Retina (tissue), 1 donor: ENCODE results near the gene AFTPH.
A peak's percentile ranks its signal among the peaks of the same experiment; 100 is the strongest.

Source experiments
- DNase-seq: peaks from one replicate; pipeline ENCODE4 v3.0.0-alpha.2; 2016

The AFTPH gene, protein sequence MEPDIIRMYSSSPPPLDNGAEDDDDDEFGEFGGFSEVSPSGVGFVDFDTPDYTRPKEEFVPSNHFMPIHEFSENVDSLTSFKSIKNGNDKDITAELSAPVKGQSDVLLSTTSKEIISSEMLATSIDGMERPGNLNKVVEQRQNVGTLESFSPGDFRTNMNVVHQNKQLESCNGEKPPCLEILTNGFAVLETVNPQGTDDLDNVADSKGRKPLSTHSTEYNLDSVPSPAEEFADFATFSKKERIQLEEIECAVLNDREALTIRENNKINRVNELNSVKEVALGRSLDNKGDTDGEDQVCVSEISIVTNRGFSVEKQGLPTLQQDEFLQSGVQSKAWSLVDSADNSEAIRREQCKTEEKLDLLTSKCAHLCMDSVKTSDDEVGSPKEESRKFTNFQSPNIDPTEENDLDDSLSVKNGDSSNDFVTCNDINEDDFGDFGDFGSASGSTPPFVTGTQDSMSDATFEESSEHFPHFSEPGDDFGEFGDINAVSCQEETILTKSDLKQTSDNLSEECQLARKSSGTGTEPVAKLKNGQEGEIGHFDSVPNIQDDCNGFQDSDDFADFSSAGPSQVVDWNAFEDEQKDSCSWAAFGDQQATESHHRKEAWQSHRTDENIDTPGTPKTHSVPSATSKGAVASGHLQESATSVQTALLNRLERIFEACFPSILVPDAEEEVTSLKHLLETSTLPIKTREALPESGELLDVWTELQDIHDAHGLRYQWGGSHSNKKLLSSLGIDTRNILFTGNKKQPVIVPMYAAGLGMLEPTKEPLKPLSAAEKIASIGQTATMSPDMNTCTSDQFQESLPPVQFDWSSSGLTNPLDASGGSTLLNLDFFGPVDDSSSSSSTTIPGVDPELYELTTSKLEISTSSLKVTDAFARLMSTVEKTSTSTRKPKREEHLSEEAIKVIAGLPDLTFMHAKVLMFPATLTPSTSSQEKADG

DNA sequence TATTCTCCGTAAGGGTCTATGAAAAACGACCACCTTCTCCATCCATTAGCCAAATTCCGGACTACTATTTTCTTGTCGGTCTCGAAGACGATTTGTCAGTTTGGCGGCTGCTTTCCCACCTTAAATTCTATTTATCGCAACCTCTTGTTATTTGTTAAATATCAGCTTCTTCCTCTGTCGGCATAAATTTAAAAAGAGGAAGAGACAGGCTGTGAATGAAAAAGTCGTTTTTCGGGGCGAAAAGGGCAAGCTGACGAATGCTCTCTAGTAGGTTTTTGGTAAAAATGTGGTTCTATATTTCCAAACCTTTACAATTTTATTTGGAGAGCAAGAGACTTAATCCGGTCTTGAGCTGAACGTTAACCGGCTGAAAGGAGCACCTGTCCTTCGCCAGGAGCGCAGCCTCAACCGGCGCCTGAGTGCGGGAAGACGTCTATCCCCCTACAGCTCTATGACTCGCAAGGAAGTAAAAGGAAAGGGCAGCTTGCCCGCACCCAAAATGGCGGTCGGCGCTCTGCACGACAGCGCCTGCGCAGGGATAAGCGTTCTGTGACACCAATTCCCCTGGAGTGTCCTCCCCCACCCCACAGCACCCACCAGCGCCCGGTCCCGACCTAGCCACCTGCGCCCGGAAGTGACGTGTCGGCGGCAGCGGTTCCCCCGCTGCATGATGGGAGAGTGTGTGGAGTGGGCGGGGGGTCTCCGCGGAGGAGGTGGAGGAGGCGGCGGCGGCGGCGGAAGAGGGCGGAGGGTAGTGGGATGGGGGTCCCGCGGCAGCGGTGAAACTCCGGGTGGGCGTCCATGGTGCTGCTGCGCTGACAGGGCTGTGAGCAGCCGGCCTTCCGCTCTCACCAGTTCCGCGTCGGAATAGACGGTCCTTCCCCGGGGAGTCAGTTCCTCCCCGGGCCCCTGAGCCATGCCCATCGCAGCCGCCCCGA, at the start of gene AFTPH:
Gene AFTPH, plus strand, starts transcription at position 663 of the 938 bp plus-strand sequence. CDS start 27,147 bp downstream, outside the sequence.
- peak; percentile 96 for DNase-seq

DNA sequence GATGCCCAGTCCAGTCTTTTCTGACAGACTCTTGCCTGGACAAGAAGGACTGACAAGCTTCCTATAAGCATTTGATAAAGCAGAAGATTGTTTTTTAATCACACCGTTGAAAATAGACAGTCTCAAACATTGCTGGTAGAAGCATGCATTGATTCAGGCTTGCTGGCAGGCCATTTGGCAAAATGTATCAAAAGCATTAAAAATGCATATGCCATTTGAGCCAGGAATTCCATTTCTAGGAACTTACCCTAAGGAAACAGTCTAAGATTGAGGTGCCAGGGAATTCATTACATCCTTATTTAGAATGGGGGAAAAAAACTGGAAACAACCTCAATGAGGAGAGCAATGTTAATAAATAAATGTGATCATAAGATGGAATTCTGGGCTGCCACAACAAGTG, 49.5 kb upstream of the AFTPH start:
- no peak for DNase-seq

GRCh38 chr2:64477037-64477436, 47.1 kb upstream of the AFTPH start:
- no peak for DNase-seq

GRCh38 chr2:64477979-64478378, 46.1 kb upstream of the AFTPH start:
- DNase-seq: no peak

DNA sequence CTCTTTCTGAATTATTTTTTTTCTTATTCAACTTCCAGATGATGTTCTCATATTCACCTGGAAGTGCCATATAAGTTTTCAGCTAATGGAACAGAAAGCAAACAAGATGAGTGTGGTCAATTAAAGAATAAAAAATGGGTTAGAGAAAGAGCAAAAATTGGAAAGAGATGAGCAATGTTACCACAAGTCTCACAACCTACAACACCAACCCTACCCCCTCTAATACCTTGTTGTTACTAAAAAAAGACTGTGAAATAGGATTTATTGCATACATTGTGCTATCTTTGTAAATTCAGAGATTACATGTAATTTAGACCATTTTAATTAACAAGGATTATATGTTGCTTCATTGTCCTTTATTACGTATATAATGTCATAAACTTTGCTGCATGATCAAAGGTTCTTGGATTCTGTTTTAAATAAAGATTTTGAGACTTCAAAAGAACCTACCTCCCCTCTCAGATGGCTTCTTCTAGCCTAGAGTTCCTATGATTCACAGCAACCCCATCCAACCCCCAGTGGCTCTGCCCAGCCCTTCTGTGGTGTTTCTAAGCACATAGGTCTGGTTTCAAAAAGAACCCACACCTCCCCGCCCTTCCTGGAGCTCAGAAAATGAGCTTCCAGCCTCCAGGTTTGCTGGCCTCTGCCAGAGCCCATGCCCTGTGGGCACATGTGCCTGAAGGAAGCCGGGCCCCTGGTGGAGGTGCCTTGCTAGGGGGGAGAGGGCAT, 45.5 kb upstream of the AFTPH start:
- no peak for DNase-seq

GRCh38 chr2:64479259-64480117, 44.6 kb upstream of the AFTPH start:
- DNase-seq: no peak

GRCh38 chr2:64481665-64482064, 42.5 kb upstream of the AFTPH start:
- DNase-seq: no peak

DNA sequence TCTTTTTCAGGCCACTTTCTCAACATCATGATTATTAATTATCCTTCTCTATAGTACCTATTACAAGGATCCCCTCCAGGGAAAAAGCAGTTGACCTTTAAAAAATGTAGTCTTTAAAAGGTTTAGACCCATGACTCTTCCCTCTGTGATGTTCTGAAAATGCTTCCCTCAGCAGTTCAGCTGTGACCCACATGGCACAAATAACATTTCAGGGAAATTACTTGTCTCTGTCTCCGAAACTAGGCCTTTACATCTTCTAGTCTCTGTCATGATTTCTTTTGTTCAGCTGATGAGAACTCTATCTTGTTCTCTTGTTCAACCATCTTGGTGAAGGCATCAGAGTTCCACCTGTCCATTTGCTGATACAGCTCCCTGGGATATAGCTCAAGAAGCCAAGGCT, 41.9 kb upstream of the AFTPH start:
- DNase-seq: no peak

DNA sequence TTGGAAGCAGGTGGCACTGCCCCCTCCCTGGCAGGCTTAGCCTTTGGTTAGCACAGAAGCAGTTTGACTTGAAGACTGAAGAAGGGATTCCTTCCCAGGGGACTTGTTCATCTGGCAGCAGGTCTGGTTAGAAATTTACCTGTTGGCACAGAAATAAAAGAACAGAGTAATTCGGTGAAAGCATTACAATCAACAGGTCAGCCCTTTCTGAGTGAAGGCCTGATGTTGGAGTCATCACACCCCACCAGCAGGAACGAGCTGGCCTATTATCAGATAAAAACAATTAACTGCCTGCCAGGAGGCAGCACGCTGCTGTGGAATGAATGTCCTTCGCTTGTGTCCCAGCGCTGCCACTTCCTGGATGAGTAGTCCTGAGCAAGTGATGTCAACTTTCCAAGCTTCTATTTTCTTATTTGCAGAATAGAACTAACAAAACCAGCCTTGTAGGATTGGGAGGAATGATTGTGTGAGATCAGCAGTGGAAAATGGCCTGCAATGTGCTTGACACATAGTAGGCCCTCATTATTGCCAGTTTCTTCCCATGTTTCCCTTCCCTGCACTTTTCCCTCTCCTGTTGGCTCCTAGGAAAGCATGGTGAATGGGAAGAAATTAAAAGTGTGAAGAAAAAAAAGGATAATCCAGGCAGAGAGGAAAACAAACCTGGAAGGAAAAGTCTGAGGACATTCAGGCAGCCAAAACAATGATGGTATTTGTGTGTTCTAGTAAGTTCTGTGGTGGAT, 41.2 kb upstream of the AFTPH start:
- DNase-seq: no peak

- DNase-seq: no peak
Measured at GRCh38 chr2:64485331-64485730, 38.8 kb upstream of the AFTPH start.

DNA sequence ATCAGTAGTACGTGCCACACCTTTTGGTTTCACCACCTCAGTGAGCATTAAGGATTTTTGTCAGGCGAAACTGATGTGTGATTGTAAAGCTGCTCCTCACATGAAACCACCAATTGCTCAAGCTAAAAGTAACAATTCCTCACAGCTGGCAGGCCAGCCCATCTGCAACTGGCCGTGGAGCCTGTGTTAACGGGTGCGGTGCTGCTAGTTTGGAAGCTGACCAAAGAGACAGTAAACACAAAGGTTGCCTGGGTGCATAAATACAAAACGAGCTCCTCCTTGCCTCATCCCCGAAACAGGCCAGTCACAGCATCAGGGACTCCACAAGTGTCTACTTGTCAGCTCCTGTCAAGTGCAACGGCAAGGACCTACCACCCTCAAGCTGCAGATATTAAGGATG, 38.2 kb upstream of the AFTPH start:
- peak; percentile 34 for DNase-seq

- DNase-seq: peak; percentile 24
Measured at GRCh38 chr2:64487256-64488049, 36.7 kb upstream of the AFTPH start.

GRCh38 chr2:64488050-64488974, 35.8 kb upstream of the AFTPH start:
- peak; percentile 76 for DNase-seq

- DNase-seq: no peak
Measured at GRCh38 chr2:64489081-64489751, 34.9 kb upstream of the AFTPH start.

DNA sequence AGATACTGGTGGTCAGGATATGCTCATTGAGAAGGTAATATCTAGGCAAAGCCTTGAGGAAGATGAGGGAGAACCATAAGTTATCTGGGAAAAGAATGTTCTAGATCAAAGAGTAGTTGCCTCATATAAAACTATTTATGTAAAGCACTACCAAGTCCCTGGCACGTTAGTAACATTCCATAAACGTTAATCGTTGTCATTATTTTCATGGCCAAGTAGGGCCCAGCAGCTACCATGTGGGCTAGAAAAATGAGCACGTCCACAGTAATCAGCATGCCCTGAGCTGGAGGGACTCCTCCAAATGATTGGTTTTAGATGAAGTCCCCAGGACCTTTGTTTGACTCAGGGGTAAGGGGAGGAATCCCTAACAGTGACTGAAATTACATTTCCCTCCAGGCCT, 32.7 kb upstream of the AFTPH start:
- no peak for DNase-seq

DNA sequence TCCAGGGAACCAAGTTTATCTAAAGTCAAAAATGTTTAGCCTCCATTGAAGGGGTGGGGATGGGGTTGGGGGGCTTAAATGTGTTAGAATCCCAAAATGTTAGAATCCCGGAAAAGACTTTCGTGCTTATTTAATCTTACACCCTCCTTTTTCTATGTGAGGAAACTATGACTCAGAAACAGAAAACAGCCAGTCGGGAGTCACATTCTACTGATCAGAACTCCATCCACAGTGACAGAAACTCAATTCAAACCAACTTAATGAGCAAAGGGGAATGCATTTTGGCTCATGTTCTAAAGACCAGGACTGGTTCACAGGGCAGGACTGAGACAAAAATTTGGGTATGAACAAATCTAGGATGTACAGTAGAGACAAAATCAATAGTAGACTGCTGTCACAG, 31.9 kb upstream of the AFTPH start:
- DNase-seq: no peak

- no peak for DNase-seq
Measured at GRCh38 chr2:64492821-64493220, 31.3 kb upstream of the AFTPH start.

GRCh38 chr2:64493788-64494187, 30.3 kb upstream of the AFTPH start:
- no peak for DNase-seq
